HG02642 (cell line): Measurements from ENCODE around the gene ZFY.
"Not testable (repeated sequence)": the region's sequence is repeated elsewhere in the genome, so short reads cannot be mapped to it uniquely, and the experiment has no call there.

Experiments
- ATAC-seq: cut with Tn5 transposase; IDR thresholded peaks from one replicate; pipeline ENCODE4 v1.9.1; 2021; ENCODE audit warnings: mild to moderate bottlenecking; ENCODE audit not compliant: unreplicated experiment, poor library complexity

ZFY gene

DNA sequence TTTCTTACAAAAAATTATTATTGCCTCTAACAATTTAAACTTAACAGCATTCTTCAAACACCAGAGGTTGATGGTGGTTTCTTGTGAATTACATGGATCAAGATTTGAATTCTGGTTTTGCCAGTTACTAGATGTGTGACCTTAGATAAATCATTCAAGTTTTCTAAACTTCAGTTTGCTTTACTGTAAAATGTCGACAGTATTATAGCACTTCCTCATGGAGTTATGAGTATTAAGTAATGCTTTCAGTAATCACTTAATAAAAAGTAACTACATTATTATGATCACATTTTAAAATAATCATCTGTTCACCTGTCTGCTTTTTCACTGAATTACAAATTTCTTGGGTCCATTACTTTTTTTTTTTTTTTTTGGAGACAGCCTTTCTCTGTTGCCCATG, 37.5 kb downstream of the ZFY start:
- peak; percentile 20 for ATAC-seq

DNA sequence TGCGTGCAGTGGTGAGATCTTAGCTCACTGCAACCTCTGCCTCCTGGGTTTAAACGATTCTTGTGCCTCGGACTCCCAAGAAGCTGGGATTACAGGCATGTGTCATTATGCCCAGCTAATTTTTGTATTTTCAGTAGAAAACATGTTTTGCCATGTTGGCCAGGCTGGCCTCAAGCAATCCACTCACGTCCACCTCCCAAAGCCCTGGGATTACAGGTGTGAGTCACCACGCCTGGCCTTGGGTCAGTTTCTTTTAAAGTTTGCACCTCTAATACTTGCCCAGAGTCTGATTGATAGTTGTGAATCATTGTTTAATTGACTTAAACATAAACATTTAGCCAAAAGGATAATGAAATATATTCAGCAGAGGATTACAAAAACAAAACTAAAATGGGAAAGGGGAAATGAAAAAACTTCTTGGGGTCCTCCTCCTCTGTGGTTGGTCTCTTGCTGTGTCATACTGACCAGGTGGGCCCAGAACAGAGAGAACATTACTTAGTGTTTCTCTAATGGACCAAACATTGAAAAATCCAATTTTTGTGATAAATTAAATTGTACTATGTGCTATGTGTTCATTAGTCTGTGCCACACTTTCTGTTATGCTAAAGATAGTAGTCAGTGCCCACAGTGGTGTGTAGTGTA, 38.0 kb downstream of the ZFY start:
- ATAC-seq: peak; percentile 67

DNA sequence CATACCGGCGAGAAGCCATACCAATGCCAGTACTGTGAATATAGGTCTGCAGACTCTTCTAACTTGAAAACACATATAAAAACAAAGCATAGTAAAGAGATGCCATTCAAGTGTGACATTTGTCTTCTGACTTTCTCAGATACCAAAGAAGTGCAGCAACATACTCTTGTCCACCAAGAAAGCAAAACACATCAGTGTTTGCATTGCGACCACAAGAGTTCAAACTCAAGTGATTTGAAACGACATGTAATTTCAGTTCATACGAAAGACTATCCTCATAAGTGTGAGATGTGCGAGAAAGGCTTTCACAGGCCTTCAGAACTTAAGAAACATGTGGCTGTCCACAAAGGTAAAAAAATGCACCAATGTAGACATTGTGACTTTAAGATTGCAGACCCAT, 44.1 kb downstream of the ZFY start:
- ATAC-seq: no peak

DNA sequence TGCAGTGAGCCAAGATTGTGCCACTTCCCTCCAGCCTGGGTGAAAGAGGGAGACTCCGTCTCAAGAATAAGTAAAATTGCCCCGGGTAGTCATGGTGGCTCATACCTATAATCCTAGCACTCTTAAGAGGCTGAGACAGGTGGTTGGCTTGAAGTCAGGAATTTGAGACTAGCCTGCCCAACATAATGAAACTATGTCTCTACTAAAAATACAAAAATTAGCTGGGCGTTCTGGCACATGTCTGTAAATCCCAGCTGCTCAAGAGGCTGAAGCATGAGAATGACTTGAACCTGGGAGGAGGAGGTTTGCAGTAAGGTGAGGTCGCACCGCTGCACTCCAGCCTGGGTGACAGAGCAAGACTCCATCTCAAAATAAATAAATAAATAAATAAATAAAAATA, 49.3 kb downstream of the ZFY start:
- ATAC-seq: no peak

DNA sequence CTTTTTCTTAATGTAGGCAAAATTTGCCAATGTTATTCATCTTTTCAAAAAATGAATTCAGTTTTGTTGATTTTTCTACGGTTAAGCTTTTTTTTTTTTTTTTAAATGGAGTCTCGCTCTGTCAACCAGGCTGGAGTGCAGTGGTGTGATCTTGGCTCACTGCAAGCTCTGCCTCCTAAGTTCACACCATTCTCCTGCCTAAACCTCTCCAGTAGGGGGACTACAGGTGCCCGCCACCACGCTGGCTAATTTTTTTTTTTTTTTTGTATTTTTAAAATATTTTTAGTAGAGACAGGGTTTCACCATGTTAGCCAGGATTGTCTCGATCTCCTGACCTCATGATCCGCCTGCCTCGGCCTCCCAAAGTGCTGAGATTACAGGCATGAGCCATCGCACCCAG, 52.0 kb downstream of the ZFY start:
- ATAC-seq: not testable (repeated sequence)

DNA sequence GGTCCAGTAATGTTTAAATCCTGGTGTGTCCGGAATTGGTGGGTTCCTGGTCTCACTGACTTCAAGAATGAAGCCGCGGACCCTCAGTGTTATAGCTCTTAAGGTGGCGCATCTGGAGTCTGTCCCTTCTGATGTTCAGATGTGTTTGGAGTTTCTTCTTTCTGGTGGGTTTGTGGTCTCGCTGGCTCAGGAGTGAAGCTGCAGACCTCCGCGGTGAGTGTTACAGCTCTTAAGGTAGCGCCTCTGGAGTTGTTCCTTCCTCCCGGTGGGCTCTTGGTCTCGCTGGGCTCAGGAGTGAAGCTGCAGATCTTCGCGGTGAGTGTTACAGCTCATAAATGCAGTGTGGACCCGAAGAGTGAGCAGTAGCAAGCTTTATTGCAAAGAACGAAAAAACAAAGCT, 62.2 kb downstream of the ZFY start:
- ATAC-seq: not testable (repeated sequence)

DNA sequence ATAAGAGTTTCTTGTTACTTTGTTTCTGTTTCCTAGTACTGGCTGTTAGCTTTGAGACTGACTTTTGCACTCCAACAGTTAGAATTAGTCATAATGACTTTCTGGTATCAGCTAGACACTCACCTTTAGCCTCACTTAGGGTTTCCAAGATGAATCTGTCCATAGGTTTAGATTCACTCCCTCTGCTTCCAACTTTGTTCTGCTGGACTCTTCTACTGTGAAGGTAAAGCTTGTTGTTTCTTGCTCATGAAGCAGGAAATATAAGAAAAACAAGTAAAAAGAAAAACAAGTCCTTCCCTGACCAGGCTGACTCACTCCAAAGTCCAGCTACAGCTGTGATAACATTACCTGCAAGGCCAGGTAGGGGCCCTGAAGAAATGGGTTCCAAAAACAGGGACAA, 67.0 kb downstream of the ZFY start:
- ATAC-seq: no peak

DNA sequence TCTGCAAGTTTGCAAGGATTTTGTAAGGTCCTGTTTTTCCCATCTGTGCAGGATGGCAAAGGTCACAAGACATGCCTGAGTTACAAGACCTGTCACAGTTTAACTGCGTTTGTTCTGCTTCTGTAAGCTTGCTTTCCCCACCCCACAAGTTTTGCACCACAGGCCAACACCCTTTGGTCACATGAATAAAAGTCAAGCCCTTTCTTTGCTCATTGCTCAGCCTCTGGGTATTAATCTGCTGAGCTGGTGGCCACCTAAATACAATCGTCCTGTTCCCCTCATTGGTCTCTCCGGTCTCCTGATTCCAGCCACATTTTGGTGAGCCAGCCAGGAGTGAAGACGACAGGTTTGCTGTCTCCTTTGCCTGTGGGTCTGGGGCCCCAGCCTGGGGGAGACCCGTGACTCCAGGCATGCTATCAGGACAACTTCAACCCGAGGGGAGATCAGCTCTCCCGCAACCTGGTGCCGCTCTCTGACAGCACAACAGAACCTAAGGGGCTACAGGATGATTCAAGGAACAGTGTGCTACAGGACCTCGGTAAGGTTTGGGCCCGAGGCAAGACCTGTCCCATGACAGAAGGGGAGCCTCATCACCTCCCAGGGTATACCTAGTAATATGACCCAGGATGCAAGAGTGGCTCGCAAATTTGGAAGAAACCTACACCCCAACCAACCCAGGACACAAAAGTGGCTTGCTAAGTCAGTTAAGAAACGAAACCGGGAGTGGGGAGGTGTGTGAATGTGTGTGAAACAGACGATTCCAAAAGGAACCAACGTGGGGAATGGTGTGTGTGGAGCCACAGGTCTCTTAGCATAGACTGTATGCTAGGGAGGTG, 67.7 kb downstream of the ZFY start:
- ATAC-seq: peak; percentile 42

DNA sequence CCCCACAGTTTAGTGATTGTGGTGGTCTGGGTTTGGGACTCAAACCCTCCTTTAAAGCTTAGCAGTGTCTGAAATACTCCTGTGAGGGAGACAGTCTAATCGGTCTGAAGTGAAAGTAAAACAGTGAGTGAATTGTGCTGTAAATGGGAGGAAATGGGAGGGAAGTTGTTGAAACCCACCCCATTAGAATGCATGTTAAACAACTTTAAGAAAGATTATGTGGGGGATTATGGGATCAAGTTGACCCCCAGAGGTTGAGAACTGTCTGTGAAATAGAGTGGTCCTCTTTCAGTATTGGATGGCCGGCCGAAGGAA, 68.3 kb downstream of the ZFY start:
- peak; percentile 38 for ATAC-seq

DNA sequence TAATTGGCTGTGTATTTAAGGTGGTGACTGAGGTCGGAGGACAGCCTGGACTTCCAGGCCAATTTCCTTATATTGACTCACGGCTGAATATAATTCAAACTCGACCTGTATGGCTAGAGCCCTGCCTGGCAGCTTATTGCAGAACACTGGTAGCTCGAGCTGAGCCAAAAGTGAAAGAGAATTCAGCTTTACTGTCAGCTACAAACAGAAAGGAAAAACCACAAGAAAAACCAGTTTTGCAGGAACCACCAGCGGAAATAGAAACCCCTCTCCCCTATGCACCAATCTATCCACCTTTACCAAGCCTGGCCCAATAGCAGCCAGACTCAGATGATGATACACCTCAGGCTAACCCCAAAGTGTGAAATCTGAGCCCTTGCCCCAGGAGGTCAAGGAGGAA, 68.7 kb downstream of the ZFY start:
- ATAC-seq: peak; percentile 51

DNA sequence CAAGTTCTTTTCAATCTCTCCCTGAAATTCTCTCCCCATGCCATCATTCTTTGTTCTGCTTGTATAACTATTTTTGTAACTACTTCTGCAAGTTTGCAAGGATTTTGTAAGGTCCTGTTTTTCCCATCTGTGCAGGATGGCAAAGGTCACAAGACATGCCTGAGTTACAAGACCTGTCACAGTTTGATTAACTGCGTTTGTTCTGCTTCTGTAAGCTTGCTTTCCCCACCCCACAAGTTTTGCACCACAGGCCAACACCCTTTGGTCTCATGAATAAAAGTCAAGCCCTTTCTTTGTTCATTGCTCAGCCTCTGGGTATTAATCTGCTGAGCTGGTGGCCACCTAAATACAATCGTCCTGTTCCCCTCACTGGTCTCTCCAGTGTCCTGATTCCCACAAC, 70.8 kb downstream of the ZFY start:
- ATAC-seq: not testable (repeated sequence)

DNA sequence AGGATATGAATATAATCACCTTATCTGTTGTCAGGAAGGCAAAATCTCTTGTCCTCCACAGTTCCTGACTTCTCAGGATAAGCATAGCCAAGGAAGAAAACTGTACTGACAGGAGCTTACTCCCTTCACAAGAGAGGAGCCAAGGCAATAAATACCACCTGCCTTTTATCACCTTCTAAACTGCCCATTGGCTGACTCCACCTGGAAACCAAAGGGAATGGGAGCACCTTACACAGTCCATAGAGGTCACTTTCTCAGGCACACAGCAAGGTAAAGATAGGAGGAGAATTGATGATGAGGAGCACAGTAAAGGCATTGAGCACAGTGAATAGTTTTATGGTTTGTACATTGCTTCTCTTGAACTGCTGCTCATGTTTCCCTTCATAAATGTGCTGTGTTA, 72.8 kb downstream of the ZFY start:
- ATAC-seq: no peak

DNA sequence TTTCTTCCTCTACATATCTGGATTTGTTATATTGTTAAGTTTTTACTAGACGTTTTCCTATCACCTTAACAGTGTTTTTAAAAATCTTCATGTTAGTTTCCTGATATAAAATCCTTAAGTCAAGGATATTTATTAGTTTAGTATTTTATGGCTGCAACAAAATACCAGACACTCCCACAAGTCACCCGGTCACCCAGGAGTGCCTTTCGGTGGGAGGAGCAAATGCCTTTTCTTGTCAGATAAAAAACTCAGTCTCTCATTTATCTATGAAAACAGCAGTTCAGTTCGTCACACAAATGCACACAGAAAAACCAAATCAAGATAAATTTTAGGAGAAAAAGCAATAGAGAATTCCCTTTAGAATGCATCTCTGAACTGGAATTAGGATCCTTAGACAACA, 77.0 kb downstream of the ZFY start:
- no peak for ATAC-seq

DNA sequence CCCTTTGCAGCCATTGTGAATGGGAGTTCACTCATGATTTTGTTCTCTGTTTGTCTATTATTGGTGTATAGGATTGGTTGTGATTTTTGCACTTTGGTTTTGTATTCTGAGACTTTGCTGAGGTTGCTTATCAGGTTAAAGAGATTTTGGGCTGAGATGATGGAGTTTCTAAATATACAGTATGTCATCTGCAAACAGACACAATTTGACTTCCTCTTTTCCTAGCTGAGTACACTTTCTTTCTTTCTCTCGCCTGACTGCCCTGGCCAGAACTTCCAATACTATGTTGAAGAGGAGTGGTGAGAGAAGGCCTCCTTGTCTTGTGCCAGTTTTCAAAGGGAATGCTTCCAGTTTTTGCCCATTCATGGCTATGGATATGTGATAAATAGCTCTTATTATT, 81.4 kb downstream of the ZFY start:
- ATAC-seq: no peak

DNA sequence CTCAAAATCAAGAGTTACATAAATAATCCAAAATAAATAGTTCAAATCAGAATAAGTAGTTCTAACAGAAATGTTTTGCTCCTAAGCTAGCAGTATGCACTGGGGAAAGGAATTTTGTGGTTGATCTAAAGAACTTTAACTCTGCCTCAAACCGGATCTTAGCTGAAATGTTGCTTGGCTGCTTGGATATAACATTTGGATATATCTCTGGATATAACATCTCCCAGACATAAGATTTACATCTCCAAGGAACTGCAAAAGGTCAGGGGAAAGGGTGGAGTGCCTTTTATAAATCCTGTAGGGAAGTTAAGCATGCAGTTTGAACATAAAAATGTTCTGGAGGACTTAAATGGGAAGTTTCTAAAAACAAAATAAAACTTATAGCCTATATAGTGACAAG, 83.4 kb downstream of the ZFY start:
- no peak for ATAC-seq

DNA sequence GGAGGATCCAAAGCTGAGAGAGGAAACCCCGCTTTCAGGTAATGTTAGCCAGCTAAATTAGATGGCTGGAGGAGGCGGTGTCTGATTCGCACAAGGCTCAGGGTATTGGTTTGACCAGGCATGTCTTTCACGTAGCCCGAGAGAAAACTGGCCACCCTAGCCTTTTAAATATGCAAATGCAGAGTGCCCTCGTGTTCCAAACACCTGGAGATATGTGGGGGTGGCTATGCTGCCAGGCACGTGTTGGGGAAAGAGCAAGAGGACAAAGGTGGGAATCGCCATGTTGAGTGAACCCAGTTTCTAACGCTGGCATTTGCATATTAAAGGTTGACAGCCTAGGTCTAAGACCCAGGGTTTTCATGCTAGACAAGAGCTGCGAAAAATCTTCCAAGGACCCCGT, 84.4 kb downstream of the ZFY start:
- no peak for ATAC-seq

DNA sequence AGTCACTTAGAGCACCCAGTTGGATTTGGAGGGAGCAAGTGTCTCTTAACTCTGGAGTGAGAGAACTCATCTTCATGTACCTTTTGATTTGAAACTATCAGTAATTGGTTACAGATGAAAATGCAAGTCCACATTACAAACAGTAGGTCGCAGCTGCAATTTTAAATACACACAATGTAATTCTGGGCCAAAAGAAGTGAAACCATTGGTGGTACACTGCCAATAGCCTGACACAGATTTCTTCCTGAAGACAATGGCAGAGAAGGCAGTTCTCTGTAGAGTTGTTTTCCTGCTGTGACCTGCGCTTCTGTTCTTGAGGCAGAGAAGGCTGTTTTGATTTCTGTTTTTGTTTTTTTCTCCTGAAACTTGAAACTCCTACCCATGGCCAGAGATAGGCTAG, 86.0 kb downstream of the ZFY start:
- no peak for ATAC-seq

DNA sequence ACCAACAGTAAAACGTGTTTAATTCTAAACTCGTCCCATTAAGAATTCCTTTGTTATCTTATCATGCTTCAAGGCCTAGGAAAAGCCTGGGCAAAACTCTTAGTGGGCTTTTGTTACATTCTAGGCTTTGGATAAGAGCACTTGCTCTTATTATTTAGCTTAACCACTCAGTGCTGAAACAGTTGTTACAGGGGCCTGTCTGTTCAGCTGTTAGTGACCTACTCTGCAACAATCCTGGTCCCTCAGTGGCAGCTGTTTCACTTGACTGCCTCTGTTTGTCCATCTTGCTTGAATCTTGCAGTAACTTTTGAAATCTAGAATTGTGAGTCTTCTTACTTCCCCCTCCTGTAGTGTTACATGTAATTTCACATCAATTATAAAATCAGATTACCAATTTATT, 88.4 kb downstream of the ZFY start:
- no peak for ATAC-seq

DNA sequence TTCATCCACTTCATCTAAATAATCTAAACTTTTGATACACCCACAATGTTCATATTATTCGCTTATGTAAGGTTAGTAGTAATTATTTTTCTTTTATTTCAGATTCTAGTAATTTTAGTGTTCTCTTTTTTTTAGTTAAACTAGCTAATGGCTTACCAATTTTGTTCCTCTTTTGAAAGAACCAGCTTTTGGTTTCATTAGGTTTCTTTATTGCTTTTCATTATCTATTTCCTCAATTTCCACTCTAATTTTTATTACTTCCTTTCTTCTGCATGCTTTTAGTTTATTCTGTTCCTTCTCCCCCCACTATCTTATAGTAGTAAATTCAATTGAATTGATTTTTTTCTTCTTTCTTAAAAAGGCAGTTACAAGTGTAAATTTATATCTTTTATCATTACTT, 90.2 kb downstream of the ZFY start:
- ATAC-seq: no peak
